H1 (cell line): ENCODE data around the gene HDAC3. TPM values are rescaled to one million over a fixed set of nuclear protein-coding genes. Genes with fewer than 3 reads are reported as not detected.

ENCODE experiments used
- CTCF ChIA-PET: fragments of 300-600 bp; sonication (Branson Sonifier 250); formaldehyde crosslinking; loops from one replicate; lab custom pipeline; 2021; ENCODE audit not compliant: partially characterized antibody; lab: Charles Lee
- POLR2A ChIA-PET: fragments of 300-600 bp; sonication (Branson Sonifier 250); formaldehyde crosslinking; loops from one replicate; lab custom pipeline; 2021; ENCODE audit warnings: inconsistent platforms; ENCODE audit not compliant: partially characterized antibody; lab: Charles Lee
- DNase-seq, 2 experiments: peaks; one replicate each; pipeline versions ENCODE4 v3.0.0 to v3.0.0-alpha.2; 2010 to 2022; ENCODE audit warnings: low spot score in 2 of 2, low read depth in 1 of 2, mixed read lengths in 1 of 2
- FAIRE-seq: peaks from 2 replicates; lab custom pipeline; 2011; peaks lifted over from hg19 to GRCh38; lab: Jason Lieb, UNC
- H2AFZ ChIP-seq: 2 replicates; pipeline ENCODE4 v1.8.1; 2012; ENCODE audit warnings: low read length, inconsistent platforms
- H2AK5ac ChIP-seq: 2 replicates; pipeline ENCODE4 v1.6.1; 2013; ENCODE audit warnings: low read depth, low read length
- H2BK120ac ChIP-seq: replicated peaks from 2 replicates; pipeline ENCODE3; 2013; ENCODE audit warnings: low read depth, low read length, inconsistent platforms
- H2BK12ac ChIP-seq: 2 replicates; pipeline ENCODE4 v1.6.1; 2013; ENCODE audit warnings: low read depth, low read length
- H2BK15ac ChIP-seq: 2 replicates; pipeline ENCODE4 v1.6.1; 2013; ENCODE audit warnings: low read length
- H2BK20ac ChIP-seq: 2 replicates; pipeline ENCODE4 v1.6.1; 2013; ENCODE audit warnings: low read length
- H2BK5ac ChIP-seq: 2 replicates; pipeline ENCODE4 v1.6.1; 2013; ENCODE audit warnings: low read depth, low read length
- H3K14ac ChIP-seq: 2 replicates; pipeline ENCODE4 v1.6.1; 2013; ENCODE audit warnings: inconsistent platforms; ENCODE audit not compliant: insufficient read length
- H3K18ac ChIP-seq: 2 replicates; pipeline ENCODE4 v1.6.1; 2013; ENCODE audit warnings: low read length; ENCODE audit errors: extremely low read depth
- H3K23ac ChIP-seq: 2 replicates; pipeline ENCODE4 v1.6.1; 2013; ENCODE audit warnings: inconsistent platforms; ENCODE audit not compliant: insufficient read length
- H3K23me2 ChIP-seq: 2 replicates; pipeline ENCODE4 v1.6.1; 2013; ENCODE audit warnings: low read depth, low read length
- H3K27ac ChIP-seq: 2 replicates; pipeline ENCODE4 v1.6.1; 2011; ENCODE audit warnings: low read depth, low read length, inconsistent platforms
- H3K27me3 ChIP-seq, 4 experiments: replicated peaks in 1 of 4; 1 replicate in 1 of 4; 2 replicates in 3 of 4; pipeline versions ENCODE4 v1.6.1 to v1.8.1; 2011 to 2013; ENCODE audit warnings: low read length in 3 of 4, mild to moderate bottlenecking in 3 of 4, inconsistent platforms in 2 of 4, mixed read lengths in 2 of 4, moderate library complexity in 1 of 4; ENCODE audit not compliant: control insufficient read depth in 3 of 4, insufficient read depth in 3 of 4; ENCODE audit errors: extremely low read depth in 1 of 4
- H3K36me3 ChIP-seq, 4 experiments: 2 replicates each; pipeline versions ENCODE4 v1.6.1 to v1.8.1; 2011 to 2013; ENCODE audit warnings: mild to moderate bottlenecking in 4 of 4, low read length in 3 of 4, moderate library complexity in 2 of 4, control low read depth in 1 of 4, inconsistent platforms in 1 of 4; ENCODE audit not compliant: insufficient read depth in 4 of 4, control insufficient read depth in 2 of 4
- H3K4ac ChIP-seq: replicated peaks from 2 replicates; pipeline ENCODE3; 2013; ENCODE audit warnings: low read length, low read depth, mixed read lengths, inconsistent platforms; ENCODE audit not compliant: insufficient read length
- H3K4me1 ChIP-seq, 4 experiments: replicated peaks in 1 of 4; 1 replicate in 1 of 4; 2 replicates in 3 of 4; pipeline versions ENCODE4 v1.6.1 to v1.8.1; 2011 to 2013; ENCODE audit warnings: low read length in 3 of 4, inconsistent platforms in 2 of 4, mixed read lengths in 1 of 4; ENCODE audit not compliant: insufficient read depth in 4 of 4, control insufficient read depth in 3 of 4
- H3K4me2 ChIP-seq, 2 experiments: 2 replicates each; pipeline versions ENCODE4 v1.6.1 to v1.8.1; 2011 to 2013; ENCODE audit warnings: low read depth in 2 of 2, low read length in 2 of 2, control low read depth in 1 of 2, inconsistent platforms in 1 of 2, mild to moderate bottlenecking in 1 of 2; ENCODE audit not compliant: insufficient read depth in 1 of 2
- H3K4me3 ChIP-seq, 4 experiments: fragments of 200-600, 300-600 bp in 1 of 4; sonication (generic), shearing (Covaris generic), sonication (Bioruptor Twin) in 1 of 4; 2 replicates each; pipeline versions ENCODE4 v1.5.1 to v1.8.1; 2011 to 2016; ENCODE audit warnings: low read length in 4 of 4, low read depth in 3 of 4, control low read depth in 2 of 4, inconsistent platforms in 2 of 4, mild to moderate bottlenecking in 2 of 4, mixed read lengths in 1 of 4, moderate library complexity in 1 of 4; ENCODE audit not compliant: insufficient read depth in 2 of 4; ENCODE audit errors: extremely low read depth in 1 of 4
- H3K56ac ChIP-seq: replicated peaks from 2 replicates; pipeline ENCODE3; 2013; ENCODE audit warnings: low read depth, mild to moderate bottlenecking, mixed read lengths, low read length, inconsistent platforms; ENCODE audit not compliant: insufficient read length
- H3K79me1 ChIP-seq: 2 replicates; pipeline ENCODE4 v1.6.1; 2013; ENCODE audit warnings: low read depth, low read length, control low read depth
- H3K79me2 ChIP-seq, 2 experiments: 2 replicates each; pipeline versions ENCODE4 v1.6.1 to v1.8.1; 2012 to 2013; ENCODE audit warnings: low read length in 2 of 2, mild to moderate bottlenecking in 2 of 2, inconsistent platforms in 1 of 2; ENCODE audit not compliant: insufficient read depth in 2 of 2, control insufficient read depth in 1 of 2
- H3K9ac ChIP-seq, 4 experiments: replicated peaks in 1 of 4; 1 replicate in 1 of 4; 2 replicates in 3 of 4; pipeline versions ENCODE4 v1.6.1 to v1.8.1; 2011 to 2013; ENCODE audit warnings: low read depth in 3 of 4, low read length in 3 of 4, control low read depth in 2 of 4, mild to moderate bottlenecking in 2 of 4, moderate library complexity in 2 of 4, inconsistent platforms in 1 of 4; ENCODE audit errors: extremely low read depth in 1 of 4
- H3K9me3 ChIP-seq, 2 experiments: 2 replicates each; pipeline versions ENCODE4 v1.6.1 to v1.8.1; 2012 to 2013; ENCODE audit warnings: mild to moderate bottlenecking in 2 of 2, moderate library complexity in 2 of 2, control low read depth in 1 of 2, inconsistent platforms in 1 of 2, low read depth in 1 of 2, low read length in 1 of 2, mixed read lengths in 1 of 2; ENCODE audit not compliant: insufficient read depth in 2 of 2
- H4K20me1 ChIP-seq, 2 experiments: replicated peaks in 1 of 2; 2 replicates each; pipeline versions ENCODE3 to v1.8.1; 2011 to 2013; ENCODE audit warnings: inconsistent platforms in 2 of 2, low read length in 2 of 2, mild to moderate bottlenecking in 1 of 2; ENCODE audit not compliant: insufficient read depth in 2 of 2, control insufficient read depth in 1 of 2
- H4K5ac ChIP-seq: 2 replicates; pipeline ENCODE4 v1.6.1; 2013; ENCODE audit warnings: low read length, low read depth, mixed read lengths, inconsistent platforms; ENCODE audit not compliant: insufficient read length
- H4K8ac ChIP-seq: 2 replicates; pipeline ENCODE4 v1.8.0; 2013; ENCODE audit warnings: mild to moderate bottlenecking, moderate library complexity, low read length, inconsistent platforms; ENCODE audit not compliant: insufficient read depth; ENCODE audit errors: extremely low read depth
- H4K91ac ChIP-seq: replicated peaks from 2 replicates; pipeline ENCODE3; 2013; ENCODE audit warnings: low read length, mixed read lengths, inconsistent platforms; ENCODE audit not compliant: insufficient read length
- BACH1 ChIP-seq: IDR thresholded peaks from 2 replicates; pipeline ENCODE4 v1.6.1; 2012; ENCODE audit warnings: low read length, improper control_type of control experiment
- CEBPB ChIP-seq: IDR thresholded peaks from 2 replicates; pipeline ENCODE4 v1.6.1; 2012; ENCODE audit warnings: low read depth, low read length
- EP300 ChIP-seq, 2 experiments: IDR thresholded peaks; 1 replicate in 1 of 2; 2 replicates in 1 of 2; pipeline ENCODE4 v1.6.1; 2011 to 2012; ENCODE audit warnings: low read depth in 2 of 2, low read length in 2 of 2, mild to moderate bottlenecking in 2 of 2, borderline replicate concordance in 1 of 2, inconsistent platforms in 1 of 2, moderate library complexity in 1 of 2
- GABPA ChIP-seq: IDR thresholded peaks from 2 replicates; pipeline ENCODE4 v1.6.1; 2011; ENCODE audit warnings: mild to moderate bottlenecking, low read length, moderate library complexity, borderline replicate concordance; ENCODE audit not compliant: insufficient read depth
- JUND ChIP-seq: IDR thresholded peaks from 2 replicates; pipeline ENCODE4 v1.6.1; 2011; ENCODE audit warnings: mild to moderate bottlenecking, improper control_type of control experiment, low read length
- RFX5 ChIP-seq: IDR thresholded peaks from 2 replicates; pipeline ENCODE4 v1.6.1; 2011; ENCODE audit warnings: low read depth, low read length, improper control_type of control experiment, borderline replicate concordance
- SP2 ChIP-seq: IDR thresholded peaks from 2 replicates; pipeline ENCODE4 v1.6.1; 2012; ENCODE audit warnings: mild to moderate bottlenecking, low read length, inconsistent platforms
- SUZ12 ChIP-seq: fragments of 200-600 bp; sonication (generic); IDR thresholded peaks from 2 replicates; pipeline ENCODE4 v1.6.1; 2012; ENCODE audit warnings: mild to moderate bottlenecking, inconsistent platforms, low read length, moderate library complexity, mixed read lengths
- YY1 ChIP-seq: IDR thresholded peaks from 2 replicates; pipeline ENCODE4 v1.6.1; 2011; ENCODE audit warnings: low read depth, mild to moderate bottlenecking, low read length
- WGBS, 2 experiments: shearing (Covaris generic) in 1 of 2; methylation state at CpG; one replicate each; pipeline versions ENCODE4 v1.1.6 to v1.1.7; 2013 to 2015; ENCODE audit warnings: low lambda C conversion rate in 2 of 2, mixed read lengths in 2 of 2, inconsistent platforms in 1 of 2, low coverage in 1 of 2, missing lambda C conversion rate in 1 of 2; ENCODE audit not compliant: insufficient replicate concordance in 2 of 2, insufficient coverage in 1 of 2, insufficient read length in 1 of 2; ENCODE audit errors: extremely low coverage in 1 of 2, missing lambda C conversion rate in 1 of 2; 5-methylcytosine and 5-hydroxymethylcytosine counted together
- polyA plus RNA-seq, 7 experiments: library from polyadenylated mRNA; depleted of rRNA in 3 of 7; stranded (reverse) in 5 of 7; unstranded in 2 of 7; fragments of >200 nt in 5 of 7; fragments of 200-250 nt in 2 of 7; gene quantifications; 1 replicate in 5 of 7; 2 replicates in 1 of 7; 4 replicates in 1 of 7; pipeline versions ENCODE4 v1.2.1 to v1.2.3, GENCODE V29; 2011 to 2013; ENCODE audit warnings: missing spikeins in 2 of 7, mixed read lengths in 2 of 7
- total RNA-seq: library from RNA; stranded (reverse); fragmentation: NEBNext Ultra II Directional; extraction: Animal tissue kit (Norgen Biotek cat#: 25700); gene quantifications from 2 replicates; pipeline ENCODE4 v1.2.1, GENCODE V29; 2021

The HDAC3 gene
- total and polyA plus RNA-seq, 2 of the 8 experiments (the other 6 are each of a cell fraction or from before 2014, with no cell fraction given): 99.0 to 120 TPM

- Histone ChIP-seq H3K18ac (no peak overlapping the region), H3K36me3 (peaks cover 2 to 19% (median 12%) of the 10 kb centered on the region in 4 experiments; a peak in 5 of 8 replicates), H3K27ac (no peak overlapping the region), H3K9ac (no peak overlapping the region), H3K23ac (no peak overlapping the region), H3K9me3 (no peaks in the 10 kb centered on the region), H2BK15ac (no peak overlapping the region), H4K8ac (no peak overlapping the region), H2BK5ac (no peak overlapping the region), H4K91ac (no peak overlapping the region), H3K14ac (no peak overlapping the region), H3K27me3 (no peaks in the 10 kb centered on the region; a peak in 1 of 7 replicates), H2BK20ac (no peak overlapping the region), H4K5ac (no peak overlapping the region), H3K79me2 (no peaks in the 10 kb centered on the region), H3K4me1 (peaks cover 2 to 8% (median 6%) of the 10 kb centered on the region in 4 experiments), H3K79me1 (no peaks in the 10 kb centered on the region), H3K23me2 (peaks cover 3% of the 10 kb centered on the region; the same call in 1 of the 2 replicates), H3K4me3 (no peak overlapping the region), H2AFZ (no peak overlapping the region), H4K20me1 (peaks cover 3 to 6% of the 10 kb centered on the region in 2 experiments), H3K56ac (no peak overlapping the region), H3K4ac (no peak overlapping the region), H3K4me2 (no peak overlapping the region), H2BK120ac (no peak overlapping the region), H2BK12ac (no peak overlapping the region), H2AK5ac (no peak overlapping the region)
- 93% methylated on average over 6 of the region's 7 CpGs; no CpG with 5 or more reads in 1 of the 2 experiments for WGBS, 2 experiments
- DNase-seq: no peak
- ChIA-PET CTCF (interaction anchor here (1.2 to 1.3 kb wide), 2 partner anchors 14 kb away, joined by 4 to 6 read pairs; no protein-coding TSS in a partner anchor), POLR2A (interaction anchor here (1.1 to 2.0 kb wide), 3 partner anchors 12 to 36 kb away, joined by 3 to 6 read pairs (median 5); partner anchors contain the start of gene DIAPH1)
- FAIRE-seq: no peak
- TF ChIP-seq SP2: no peak
- no peak for TF ChIP-seq EP300 (IDR thresholded peaks at IDR 0.05; ENCODE audit: borderline replicate concordance in 1 of 2, low read depth in 2 of 2, low read length in 2 of 2)
- no peak for TF ChIP-seq GABPA
- TF ChIP-seq BACH1: no peak
- TF ChIP-seq CEBPB: no peak
- no peak for TF ChIP-seq JUND
- no peak for TF ChIP-seq YY1
- TF ChIP-seq SUZ12: no peak
- no peak for TF ChIP-seq RFX5
Measured at GRCh38 chr5:141655020-141655419, 18.4 kb upstream of the HDAC3 start.
